HepG2 (cell line): Measurements from ENCODE around the gene CKS1B. TPM values are rescaled to one million over a fixed set of nuclear protein-coding genes. Genes with fewer than 3 reads are reported as not detected.

Experiments
- BCLAF1 ChIP-seq: fragments of 450-650 bp; IDR thresholded peaks from 2 replicates; pipeline ENCODE4 v1.6.1; 2017; ENCODE audit warnings: mild to moderate bottlenecking
- CBX2 ChIP-seq, 2 experiments: fragments of 200-600 bp in 1 of 2; sonication (generic); formaldehyde crosslinking in 1 of 2; IDR thresholded peaks; 2 replicates each; pipeline versions ENCODE4 v1.7.0 to v1.8.1; 2018 to 2022; ENCODE audit warnings: low read depth in 2 of 2, low read length in 1 of 2, mild to moderate bottlenecking in 1 of 2, missing genetic modification reagents in 1 of 2
- CC2D1A ChIP-seq: sonication (generic); formaldehyde crosslinking; IDR thresholded peaks from 2 replicates; pipeline ENCODE4 v1.8.1; 2023; ENCODE audit warnings: mild to moderate bottlenecking, missing genetic modification reagents
- CEBPG ChIP-seq: IDR thresholded peaks from 2 replicates; pipeline ENCODE4 v1.6.1; 2016
- FLYWCH1 ChIP-seq: sonication (generic); formaldehyde crosslinking; IDR thresholded peaks from 2 replicates; pipeline ENCODE4 v1.8.1; 2023; ENCODE audit warnings: mild to moderate bottlenecking, missing genetic modification reagents
- GABPB1 ChIP-seq: IDR thresholded peaks from 2 replicates; pipeline ENCODE4 v1.6.1; 2016; ENCODE audit warnings: mild to moderate bottlenecking, missing genetic modification reagents, moderate library complexity, missing compliant biosample characterization
- GFI1 ChIP-seq: sonication (generic); formaldehyde crosslinking; IDR thresholded peaks from 2 replicates; pipeline ENCODE4 v1.5.0; 2020; ENCODE audit warnings: missing genetic modification reagents, mild to moderate bottlenecking, borderline replicate concordance
- HMG20A ChIP-seq: IDR thresholded peaks from 2 replicates; pipeline ENCODE4 v1.6.1; 2016; ENCODE audit warnings: borderline replicate concordance
- HNF4G ChIP-seq, 2 experiments: sonication (generic) in 1 of 2; formaldehyde crosslinking in 1 of 2; IDR thresholded peaks; 2 replicates each; pipeline versions ENCODE4 v1.4.0 to v1.6.1; 2011 to 2020; ENCODE audit warnings: borderline replicate concordance in 2 of 2, low read depth in 2 of 2, mild to moderate bottlenecking in 2 of 2, low read length in 1 of 2, missing genetic modification reagents in 1 of 2, moderate library complexity in 1 of 2
- REL ChIP-seq: sonication (generic); formaldehyde crosslinking; conservative IDR thresholded peaks from 2 replicates; pipeline ENCODE4 v1.8.0; 2022; ENCODE audit warnings: mild to moderate bottlenecking, missing genetic modification reagents, moderate library complexity
- SRSF1 ChIP-seq: fragments of 200-400 bp; formaldehyde crosslinking; optimal IDR thresholded peaks from 2 replicates; pipeline ENCODE3; 2017; ENCODE audit warnings: mild to moderate bottlenecking, low read depth, low read length, moderate library complexity
- ZFP37 ChIP-seq: sonication (generic); formaldehyde crosslinking; IDR thresholded peaks from 2 replicates; pipeline ENCODE4 v1.4.0; 2020; ENCODE audit warnings: missing genetic modification reagents, borderline replicate concordance
- ZNF451 ChIP-seq: sonication (generic); formaldehyde crosslinking; IDR thresholded peaks from 2 replicates; pipeline ENCODE4 v1.5.0; 2020; ENCODE audit warnings: mild to moderate bottlenecking, missing genetic modification reagents
- ZNF558 ChIP-seq: sonication (generic); formaldehyde crosslinking; IDR thresholded peaks from 2 replicates; pipeline ENCODE4 v1.9.0; 2022; ENCODE audit warnings: mild to moderate bottlenecking, missing genetic modification reagents, borderline replicate concordance
- ZNF768 ChIP-seq: sonication (generic); formaldehyde crosslinking; IDR thresholded peaks from 2 replicates; pipeline ENCODE4 v1.4.0; 2020; ENCODE audit warnings: missing genetic modification reagents
- ZNF773 ChIP-seq: sonication (generic); formaldehyde crosslinking; IDR thresholded peaks from 2 replicates; pipeline ENCODE4 v1.4.0; 2020; ENCODE audit warnings: missing genetic modification reagents, borderline replicate concordance
- polyA plus RNA-seq, 8 experiments: library from polyadenylated mRNA; depleted of rRNA in 3 of 8; stranded (reverse) in 7 of 8; unstranded in 1 of 8; fragments of >200 nt; fragmentation: Illumina TruSeq in 4 of 8; extraction: Trizol in 4 of 8; gene quantifications; 2 replicates each; pipeline versions ENCODE4 v1.2.1 to v1.2.3, GENCODE V29; 2011 to 2016; ENCODE audit warnings: low read depth in 4 of 8, missing spikeins in 1 of 8, mixed read lengths in 1 of 8; ENCODE audit not compliant: insufficient read depth in 1 of 8
- total RNA-seq, 5 experiments: library from RNA; depleted of rRNA; stranded (reverse); fragments of >200 nt; fragmentation: Illumina TruSeq; extraction: Trizol; gene quantifications; 2 replicates each; pipeline ENCODE4 v1.2.3, GENCODE V29; 2016; ENCODE audit warnings: low read depth in 1 of 5
- TF ChIP-seq, protein P1 (sequence below), 2 experiments: fragments of 450-650 bp in 1 of 2; sonication (generic) in 1 of 2; formaldehyde crosslinking; IDR thresholded peaks; 2 replicates each; pipeline versions ENCODE4 v1.5.0 to v1.8.0; 2020 to 2022; ENCODE audit warnings: mild to moderate bottlenecking in 1 of 2, missing genetic modification reagents in 1 of 2
- TF ChIP-seq, protein P2 (sequence below): sonication (generic); formaldehyde crosslinking; IDR thresholded peaks from 2 replicates; pipeline ENCODE4 v1.9.0; 2021; ENCODE audit warnings: missing genetic modification reagents, borderline replicate concordance

The CKS1B gene
- total and polyA plus RNA-seq, 2 of the 13 experiments (the other 11 are each of a cell fraction or from before 2014, with no cell fraction given): 217 to 222 TPM

DNA sequence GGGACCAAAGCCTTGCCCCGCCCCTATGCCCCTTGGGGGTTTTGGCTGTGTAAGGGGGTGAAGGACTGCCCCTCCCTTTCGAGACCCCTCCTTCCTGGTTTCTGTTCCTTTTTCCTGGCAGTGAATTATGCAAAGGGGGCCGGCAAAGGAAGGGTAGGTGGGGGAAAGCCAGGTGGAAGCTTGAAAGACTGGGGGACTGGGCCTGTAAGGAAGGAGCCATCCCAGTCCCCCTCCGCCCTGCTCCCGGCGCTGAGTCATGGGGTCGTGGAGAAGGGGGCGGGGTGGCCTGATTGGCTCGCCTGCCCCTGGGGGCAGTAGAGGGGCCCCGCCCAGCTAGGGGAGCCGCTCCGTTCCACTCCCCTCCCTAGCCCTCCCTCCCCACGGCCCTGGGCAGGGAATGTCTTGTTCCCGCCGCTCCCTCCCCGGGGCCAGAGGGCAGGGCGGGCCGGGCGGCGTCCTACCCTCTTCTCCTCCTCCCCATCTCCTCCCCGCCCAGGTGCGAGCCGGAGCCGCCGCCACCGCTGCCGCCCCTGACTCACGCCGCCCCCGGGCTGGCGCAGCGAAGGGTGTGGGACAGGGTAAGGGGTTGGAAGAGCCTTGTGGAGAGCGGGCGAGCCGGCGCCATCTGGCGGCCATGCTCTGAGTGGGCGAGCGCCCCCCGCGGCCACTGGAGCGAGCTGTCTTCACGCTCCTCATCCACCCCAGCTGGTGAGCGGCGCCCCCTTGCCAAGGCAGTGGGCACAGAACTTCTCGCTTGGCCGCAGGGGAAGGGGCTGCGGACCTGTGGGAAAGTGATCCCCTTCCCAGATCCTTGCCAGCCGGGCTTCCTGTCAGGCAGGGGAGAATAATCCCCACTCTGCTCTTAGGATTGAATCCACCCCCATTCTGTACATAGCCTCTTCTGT lies 42.8 kb downstream of the CKS1B start (continued):
- TF ChIP-seq CBX2 (IDR thresholded peaks at IDR 0.05; ENCODE audit: low read depth, low read length) (no peak), CBX2 (CRISPR knock-in tag; IDR thresholded peaks at IDR 0.05; ENCODE audit: low read depth) (0 out of 2 replicates have a peak, but pooled peaks have one; percentile 68), ZNF558 (peak; percentile 59; the same call in 1 of the 2 replicates), GABPB1 (CRISPR knock-in tag) (peak; percentile 88), GFI1 (CRISPR knock-in tag) (peak; percentile 76; the same call in 1 of the 2 replicates), HMG20A (CRISPR knock-in tag) (peak; percentile 30; the same call in 1 of the 2 replicates), FLYWCH1 (CRISPR knock-in tag) (no peak), ZNF451 (CRISPR knock-in tag) (peak; percentile 92), ZNF768 (peak; percentile 63; the same call in 1 of the 2 replicates), REL (no peak), ZNF773 (CRISPR knock-in tag) (no peak), HNF4G (IDR thresholded peaks at IDR 0.05; ENCODE audit: borderline replicate concordance, low read depth, low read length) (no peak), HNF4G (CRISPR knock-in tag; IDR thresholded peaks at IDR 0.05; ENCODE audit: borderline replicate concordance, low read depth) (no peak), BCLAF1 (no peak), CEBPG (no peak; the same call in 1 of the 2 replicates), CC2D1A (no peak), ZFP37 (peak; percentile 32; the same call in 1 of the 2 replicates), SRSF1 (peak; percentile 83)
- TF ChIP-seq, protein P1, sequence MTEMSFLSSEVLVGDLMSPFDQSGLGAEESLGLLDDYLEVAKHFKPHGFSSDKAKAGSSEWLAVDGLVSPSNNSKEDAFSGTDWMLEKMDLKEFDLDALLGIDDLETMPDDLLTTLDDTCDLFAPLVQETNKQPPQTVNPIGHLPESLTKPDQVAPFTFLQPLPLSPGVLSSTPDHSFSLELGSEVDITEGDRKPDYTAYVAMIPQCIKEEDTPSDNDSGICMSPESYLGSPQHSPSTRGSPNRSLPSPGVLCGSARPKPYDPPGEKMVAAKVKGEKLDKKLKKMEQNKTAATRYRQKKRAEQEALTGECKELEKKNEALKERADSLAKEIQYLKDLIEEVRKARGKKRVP (CRISPR knock-in tag; IDR thresholded peaks at IDR 0.05): peak in 1 of 2 experiments; percentile 72; a peak in 2 of 4 replicates
- TF ChIP-seq, protein P2, sequence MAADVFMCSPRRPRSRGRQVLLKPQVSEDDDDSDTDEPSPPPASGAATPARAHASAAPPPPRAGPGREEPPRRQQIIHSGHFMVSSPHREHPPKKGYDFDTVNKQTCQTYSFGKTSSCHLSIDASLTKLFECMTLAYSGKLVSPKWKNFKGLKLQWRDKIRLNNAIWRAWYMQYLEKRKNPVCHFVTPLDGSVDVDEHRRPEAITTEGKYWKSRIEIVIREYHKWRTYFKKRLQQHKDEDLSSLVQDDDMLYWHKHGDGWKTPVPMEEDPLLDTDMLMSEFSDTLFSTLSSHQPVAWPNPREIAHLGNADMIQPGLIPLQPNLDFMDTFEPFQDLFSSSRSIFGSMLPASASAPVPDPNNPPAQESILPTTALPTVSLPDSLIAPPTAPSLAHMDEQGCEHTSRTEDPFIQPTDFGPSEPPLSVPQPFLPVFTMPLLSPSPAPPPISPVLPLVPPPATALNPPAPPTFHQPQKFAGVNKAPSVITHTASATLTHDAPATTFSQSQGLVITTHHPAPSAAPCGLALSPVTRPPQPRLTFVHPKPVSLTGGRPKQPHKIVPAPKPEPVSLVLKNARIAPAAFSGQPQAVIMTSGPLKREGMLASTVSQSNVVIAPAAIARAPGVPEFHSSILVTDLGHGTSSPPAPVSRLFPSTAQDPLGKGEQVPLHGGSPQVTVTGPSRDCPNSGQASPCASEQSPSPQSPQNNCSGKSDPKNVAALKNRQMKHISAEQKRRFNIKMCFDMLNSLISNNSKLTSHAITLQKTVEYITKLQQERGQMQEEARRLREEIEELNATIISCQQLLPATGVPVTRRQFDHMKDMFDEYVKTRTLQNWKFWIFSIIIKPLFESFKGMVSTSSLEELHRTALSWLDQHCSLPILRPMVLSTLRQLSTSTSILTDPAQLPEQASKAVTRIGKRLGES: no peak
